EL (cell line): Measurements from ENCODE around the gene SUMO1.
A peak's percentile ranks its signal among the peaks of the same experiment; 100 is the strongest.
"Not testable (repeated sequence)": the region's sequence is repeated elsewhere in the genome, so short reads cannot be mapped to it uniquely, and the experiment has no call there.

ENCODE experiments used
- DNase-seq: peaks from one replicate; pipeline ENCODE4 v3.0.0-alpha.2; 2016

Gene SUMO1

DNA sequence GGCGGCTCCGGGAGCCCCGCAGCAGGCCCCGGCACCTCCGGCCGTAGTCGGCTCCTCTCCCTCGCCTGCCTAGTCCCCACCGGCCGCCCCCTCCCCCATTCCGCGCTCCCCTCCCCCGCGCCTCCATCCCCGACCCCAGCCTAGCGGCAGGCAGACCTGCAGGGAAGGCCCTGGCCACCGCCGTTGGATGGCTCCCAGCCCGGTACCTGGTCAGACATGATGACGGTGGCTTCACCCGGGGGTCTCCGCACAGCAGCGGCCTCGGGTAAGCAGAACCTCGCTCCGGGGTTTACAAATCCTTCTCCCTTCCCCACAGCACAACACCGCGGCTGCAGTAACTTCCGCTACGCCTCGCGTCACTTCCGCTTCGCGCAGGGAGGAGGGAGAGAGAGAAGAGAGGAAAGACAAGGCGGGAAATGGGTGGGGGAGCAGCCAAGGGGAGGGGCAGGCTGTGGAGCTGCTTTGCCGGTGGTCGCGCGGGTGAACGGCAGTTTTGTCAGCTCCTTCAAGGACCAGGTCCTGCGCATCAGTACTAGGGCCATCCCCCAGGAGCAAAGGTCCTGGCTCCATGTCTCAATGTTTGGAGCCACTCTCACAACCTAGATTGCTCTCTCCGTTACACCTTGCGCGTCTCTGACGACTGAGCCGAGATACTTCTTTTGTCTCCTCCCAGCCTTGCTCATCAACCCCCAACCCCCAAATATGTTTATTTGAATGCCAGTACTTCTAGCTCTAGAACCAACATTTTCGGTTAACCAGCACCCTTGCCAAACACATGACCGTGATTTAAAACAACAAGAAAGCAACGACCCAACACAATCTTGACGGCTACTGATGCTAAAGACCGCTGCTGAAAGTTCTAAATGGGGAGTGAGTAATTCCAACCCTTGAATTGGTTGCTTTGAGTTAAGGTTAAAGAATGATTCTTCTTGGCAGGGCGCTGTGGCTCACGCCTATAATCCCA, at the start of gene SUMO1:
Gene SUMO1 (minus strand): TSS at position 364 of the 964 bp plus-strand sequence. CDS start 146 bp downstream, at position 218.
- DNase-seq = peak; percentile 90

DNA sequence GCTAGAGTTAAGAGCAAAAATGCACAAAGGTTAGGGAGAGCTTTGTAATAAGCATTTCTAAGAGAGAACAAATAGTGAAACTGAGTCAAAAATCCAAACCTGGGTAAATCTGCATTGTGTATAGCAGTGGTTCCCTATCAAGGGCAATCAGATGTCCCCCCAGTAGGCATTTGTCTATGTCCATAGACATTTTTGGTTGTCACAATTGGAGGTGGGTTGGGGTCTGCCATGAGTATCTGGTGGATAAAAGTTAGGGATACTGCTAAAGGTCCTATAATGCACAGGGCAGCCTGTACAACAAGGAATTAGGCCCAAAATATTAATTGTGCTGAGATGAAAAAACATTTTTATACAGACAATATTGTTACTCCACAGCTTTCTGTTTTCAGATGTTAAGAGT, 48.2 kb upstream of the SUMO1 start:
- DNase-seq = no peak

DNA sequence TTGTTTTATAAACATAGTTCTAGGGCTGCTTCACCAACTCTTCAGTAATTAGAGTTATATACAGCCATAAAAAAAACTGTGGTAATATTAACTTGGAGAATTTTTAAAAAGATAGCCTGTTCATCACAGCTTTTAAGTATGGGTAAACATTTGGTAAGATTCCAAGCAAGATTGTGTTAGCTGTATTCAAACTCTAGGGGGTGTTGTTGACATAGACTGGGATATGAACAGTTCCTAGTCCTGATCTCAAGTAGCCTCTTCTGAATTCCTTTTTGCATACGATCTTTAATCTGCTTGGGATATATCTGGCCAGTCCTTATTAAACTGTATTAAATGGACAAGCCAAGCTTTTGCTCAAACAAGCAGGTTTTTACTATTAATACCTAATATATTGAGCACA, 40.5 kb upstream of the SUMO1 start:
- peak; percentile 53 for DNase-seq

DNA sequence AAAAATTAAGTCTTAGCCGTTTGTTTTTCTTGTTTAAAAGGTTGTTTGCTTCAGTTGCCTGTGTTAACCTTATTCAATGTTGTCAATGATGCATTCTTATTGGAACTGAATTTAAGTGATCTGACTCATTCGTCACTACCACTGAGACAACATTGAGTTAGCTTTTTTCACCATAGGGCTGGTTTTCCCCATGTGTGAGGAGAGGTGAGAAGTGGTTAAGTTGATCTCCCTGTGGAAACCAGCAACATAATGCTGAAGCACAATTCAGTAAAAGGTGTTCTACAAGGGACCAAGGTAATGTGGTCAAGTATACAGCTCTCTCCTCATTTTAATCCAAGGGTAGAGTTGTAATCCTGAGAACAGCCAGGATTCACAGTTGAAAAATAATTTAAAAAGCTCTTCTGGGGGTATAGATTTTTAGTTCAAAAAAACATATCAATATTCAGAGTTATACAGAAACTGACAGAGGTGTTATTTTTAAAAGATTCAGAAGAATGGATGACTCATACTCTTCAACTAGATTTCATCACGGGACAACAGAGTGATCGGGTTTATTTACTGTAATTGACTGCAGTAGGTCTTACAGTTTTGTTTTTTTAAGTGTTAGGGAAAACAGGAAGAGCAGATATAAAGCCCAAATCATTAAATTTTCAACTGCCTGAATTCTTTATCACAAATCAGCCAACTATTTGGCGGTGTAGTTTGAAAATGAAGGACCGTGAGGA, 39.8 kb upstream of the SUMO1 start:
- DNase-seq = peak; percentile 64

DNA sequence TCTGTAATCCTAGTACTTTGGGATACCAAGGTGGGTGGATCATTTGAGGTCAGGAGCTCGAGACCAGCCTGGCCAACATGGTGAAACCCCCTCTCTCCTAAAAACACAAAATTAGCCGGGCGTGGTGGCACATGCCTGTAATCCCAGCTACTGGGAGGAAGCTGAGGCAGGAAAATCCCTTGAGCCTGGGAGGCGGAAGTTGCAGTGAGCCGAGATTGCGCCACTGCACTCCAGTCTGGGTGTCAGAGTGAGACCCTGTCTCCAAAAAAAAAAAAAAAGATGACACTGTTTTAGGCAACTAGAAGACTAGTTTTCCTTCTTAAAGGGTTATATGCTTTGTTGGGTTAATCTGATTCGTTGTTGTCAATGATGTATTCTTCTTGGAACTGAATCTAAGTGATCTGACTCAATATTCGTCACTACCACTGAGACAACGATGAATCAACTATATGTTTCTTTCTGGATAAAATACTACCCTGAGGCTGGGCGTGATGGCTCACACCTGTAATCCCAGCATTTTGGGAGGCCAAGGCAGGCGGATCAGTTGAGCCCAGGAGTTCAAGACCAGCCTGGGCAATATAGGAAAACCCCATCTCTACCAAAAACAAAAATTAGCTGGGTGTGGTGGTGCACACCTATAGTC, 37.8 kb upstream of the SUMO1 start:
- peak; percentile 75 for DNase-seq

DNA sequence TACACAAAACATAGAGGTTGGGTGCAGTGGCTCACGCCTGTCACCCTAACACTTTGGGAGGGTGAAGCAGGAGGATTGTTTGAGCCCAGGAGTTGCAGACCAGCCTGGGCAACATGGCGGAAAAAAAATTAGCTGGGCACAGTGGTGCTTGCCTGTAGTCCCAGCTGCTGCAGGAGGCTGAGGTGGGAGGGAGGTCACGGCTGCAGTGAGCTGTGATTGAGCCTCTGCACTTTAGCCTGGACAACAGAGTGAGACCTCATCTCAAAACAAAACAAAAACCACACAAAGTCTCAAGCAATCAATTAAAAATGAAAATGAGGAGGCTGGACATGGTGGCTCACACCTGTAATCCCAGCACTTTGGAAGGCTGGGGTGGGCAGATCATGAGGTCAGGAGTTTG, 32.1 kb upstream of the SUMO1 start:
- DNase-seq = no peak

DNA sequence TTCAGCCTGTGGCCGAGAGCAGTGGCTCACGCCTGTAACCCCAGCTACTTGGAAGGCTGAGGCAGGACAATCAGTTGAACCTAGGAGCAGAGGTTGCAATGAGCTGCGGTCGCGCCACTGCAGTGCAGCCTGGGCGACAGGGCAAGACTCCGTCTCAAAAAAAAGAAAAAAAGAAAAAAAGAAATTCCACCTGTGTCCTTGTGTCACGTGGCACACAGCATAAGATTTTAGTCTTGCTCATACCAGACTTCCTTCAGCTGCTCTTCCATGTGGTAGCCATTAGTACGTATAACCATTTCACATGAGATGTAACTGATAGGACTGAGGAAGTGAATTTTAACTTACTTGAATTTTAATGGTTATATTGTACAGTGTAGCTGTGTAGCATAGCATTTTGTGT, 31.2 kb upstream of the SUMO1 start:
- DNase-seq = no peak

DNA sequence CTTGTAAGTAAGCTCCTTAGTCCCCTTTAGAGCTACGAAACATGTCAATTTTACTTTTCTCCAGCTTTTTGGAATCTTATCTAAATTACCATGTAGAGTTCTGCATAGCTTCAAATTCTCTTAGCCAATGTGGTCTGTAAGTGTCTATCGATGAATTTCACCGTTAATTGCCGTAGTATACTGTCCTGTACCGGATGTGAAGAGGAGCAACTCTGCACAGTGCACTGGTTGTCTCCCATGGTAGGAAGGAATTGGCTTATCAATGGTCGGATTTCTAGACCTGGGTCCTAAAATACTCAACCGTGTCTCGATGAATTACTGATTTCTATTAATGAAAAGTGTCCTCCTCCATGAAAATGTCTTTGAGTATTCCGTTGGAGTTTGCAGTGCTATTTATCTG, 29.1 kb upstream of the SUMO1 start:
- peak; percentile 34 for DNase-seq

DNA sequence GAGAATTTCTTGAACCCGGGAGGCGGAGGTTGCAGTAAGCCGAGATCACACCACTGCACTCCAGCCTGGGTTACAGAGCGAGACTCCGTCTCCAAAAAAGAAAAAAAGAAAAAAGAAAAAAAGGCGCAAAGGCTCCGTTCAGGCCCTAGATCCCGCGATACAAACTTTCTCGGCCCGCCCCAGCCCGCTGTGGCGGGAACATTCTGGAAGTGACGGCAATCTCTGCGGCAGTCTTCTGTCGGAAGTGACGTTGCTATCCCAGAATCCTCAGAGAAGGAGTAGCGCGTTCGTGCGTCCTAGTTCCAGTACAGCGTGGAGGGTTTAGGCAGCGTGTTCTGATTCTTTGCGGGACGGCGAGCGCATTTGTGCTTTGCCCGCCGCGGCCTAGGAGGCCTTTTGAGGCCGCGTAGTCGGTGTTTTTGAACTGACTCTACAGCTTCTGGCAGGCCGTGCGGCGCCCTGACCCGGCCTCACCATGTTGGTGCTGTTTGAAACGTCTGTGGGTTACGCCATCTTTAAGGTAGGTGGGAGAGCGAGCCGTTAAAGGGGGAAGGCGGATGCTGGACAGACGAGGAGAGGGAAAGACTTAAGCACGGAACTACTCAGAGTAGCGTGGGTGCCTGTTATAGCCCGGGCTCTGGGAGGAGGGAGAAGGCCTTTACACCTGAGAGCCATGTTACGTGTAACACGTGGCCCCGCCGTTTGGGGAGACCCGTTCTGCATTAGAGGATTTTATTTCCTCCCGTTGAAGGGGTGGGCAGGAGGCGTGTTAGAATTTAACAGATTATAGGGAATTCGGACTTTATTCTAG, 27.3 kb upstream of the SUMO1 start, which contains the start of gene NOP58:
Gene NOP58 (plus strand): TSS at position 297 of the 811 bp plus-strand sequence. CDS start 179 bp downstream, at position 476.
- peak; percentile 95 for DNase-seq

DNA sequence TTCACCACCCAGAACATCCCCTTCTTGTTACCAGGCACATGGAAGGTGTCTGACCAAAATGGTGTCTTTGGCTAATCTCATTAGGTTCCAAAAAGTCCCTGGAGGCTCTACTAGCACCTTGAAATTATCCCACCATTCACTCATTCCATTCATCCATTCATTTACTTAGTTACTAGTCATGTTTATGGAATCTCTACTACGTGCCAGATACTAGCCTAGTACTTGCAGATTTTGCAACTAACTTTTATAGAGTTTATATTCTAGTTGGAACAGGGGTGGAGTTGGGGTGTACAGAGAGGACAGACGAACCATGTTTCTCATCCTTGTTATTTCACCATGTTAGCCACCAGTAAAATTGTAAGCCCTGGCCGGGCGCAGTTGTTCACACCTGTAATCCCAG, 23.1 kb upstream of the SUMO1 start:
- DNase-seq = peak; percentile 53

DNA sequence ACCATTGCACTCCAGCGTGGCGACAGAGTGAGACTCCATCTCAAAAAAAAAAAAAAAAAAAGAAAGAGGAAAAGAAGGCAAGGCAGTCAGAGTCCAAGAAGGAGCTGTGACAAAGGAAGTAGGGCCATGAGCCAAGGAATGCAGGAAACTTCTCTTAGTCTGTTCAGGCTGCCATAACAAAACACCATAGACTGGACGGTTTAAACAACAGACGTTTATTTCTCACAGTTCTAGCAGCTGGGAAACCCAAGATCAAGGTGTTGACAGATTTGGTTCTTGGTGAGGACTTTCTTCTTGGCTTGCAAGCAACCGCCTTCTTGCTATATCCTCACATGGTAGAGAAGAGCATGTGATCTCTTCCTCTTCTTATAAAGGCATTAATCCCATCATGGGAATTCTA, 13.1 kb upstream of the SUMO1 start:
- DNase-seq = no peak

DNA sequence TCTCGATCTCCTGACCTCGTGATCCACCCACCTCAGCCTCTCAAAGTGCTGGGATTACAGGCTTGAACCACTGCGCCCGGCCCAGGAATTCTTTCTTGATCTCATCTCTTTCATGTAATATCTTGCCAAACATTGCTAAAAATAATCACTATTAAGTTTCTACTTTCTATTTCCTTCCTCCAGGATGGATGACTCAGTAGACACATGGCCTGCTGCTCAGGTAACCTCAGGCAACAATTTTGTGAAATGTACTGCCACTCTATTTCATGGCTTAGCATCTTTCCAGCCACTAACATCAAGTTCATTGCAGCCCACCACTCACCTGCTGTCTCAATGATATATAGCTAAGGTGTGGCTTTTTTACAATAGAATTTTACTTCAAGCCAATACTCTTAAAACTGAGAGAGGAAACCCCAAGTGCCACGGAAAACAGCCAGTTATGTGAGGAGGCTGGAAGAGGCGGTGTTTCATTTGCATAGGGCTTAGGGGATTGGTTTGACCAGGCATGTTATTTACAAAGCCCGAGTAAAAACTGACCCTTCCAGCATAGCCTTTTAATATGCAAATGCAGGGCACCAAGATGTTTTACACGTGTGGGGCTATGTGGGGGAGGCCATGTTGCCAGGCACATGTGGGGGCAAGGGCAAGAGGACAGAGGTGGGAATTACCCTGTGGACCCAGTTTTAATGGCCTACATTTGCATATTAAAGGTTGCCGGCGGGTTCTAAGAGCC, 11.3 kb upstream of the SUMO1 start:
- no peak for DNase-seq

DNA sequence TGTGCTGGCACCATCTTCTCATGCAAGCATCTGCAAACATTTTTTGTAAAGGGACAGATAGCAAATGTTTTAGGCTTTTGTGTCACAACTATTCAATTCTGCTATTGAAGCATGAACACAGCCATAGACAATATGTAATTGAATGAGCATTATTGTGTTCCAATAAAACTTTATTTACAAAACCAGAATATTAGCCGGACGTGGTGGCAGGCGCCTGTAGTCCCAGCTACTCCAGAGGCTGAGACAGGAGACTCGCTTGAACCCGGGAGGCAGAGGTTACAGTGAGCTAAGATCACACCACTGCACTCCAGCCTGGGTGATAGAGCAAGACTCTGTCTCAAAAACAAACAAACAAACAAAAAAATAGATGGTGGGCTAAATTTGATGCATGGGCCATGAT, 9.3 kb upstream of the SUMO1 start:
- not testable (repeated sequence) for DNase-seq

DNA sequence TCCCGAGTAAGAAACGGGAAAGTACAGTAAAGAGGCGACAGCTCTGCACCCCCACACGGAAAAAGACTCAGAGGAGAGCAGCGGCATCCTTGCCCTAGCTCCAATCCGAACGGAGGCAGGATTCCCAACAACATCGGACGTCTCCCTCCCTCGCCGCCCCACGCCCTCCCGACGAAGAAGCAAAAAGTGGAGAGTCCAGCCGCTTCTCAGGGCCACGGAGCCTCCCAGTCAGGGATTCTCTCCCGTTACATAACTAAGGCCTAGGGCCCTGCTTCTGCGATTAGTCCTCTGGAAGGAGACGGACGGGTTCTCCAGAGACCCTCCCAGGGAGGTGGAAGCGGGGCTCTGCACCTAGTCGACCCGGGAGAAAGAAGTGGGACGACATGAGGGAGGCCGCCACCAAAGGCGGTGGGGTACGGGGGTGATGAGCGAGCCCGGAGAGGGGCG, 587 bp downstream of the SUMO1 start:
- peak; percentile 63 for DNase-seq

DNA sequence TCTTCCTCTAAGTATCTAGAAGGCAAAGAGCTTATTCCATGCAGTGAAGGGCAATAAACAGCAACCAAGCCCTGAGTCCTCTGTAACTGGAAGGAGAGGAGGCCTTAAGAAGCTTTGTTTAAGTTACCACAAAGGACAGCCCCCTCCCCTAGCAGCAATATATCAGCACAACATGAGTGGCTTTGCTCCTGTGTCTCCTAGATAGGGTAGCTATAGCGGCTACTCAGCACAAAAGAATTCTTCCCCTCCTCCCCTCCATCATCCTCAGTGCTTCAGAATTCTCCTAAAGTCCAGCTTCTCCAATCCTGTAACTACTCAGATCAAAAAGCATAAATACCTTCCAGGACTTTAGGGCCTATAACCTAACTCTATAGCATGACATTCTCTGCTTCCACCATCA, 16.5 kb downstream of the SUMO1 start:
- DNase-seq = peak; percentile 62

DNA sequence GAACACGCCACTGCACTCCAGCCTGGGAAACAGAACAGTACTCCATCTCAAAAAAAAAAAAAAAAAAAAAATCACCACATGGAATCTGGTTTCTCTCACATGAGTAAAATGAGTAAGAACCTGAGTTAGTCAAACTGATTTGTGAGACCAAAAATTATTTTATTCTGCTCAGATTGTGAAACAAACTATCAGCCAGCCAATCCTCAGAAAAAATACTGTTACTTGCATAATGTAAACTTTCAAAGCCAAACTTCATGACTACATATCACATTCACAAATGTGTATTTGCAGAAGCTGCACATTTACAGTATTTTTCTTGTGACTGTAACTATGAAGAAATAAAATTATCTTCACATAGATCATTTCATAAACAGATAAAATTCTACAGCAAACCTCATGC, 23.2 kb downstream of the SUMO1 start:
- DNase-seq = no peak

DNA sequence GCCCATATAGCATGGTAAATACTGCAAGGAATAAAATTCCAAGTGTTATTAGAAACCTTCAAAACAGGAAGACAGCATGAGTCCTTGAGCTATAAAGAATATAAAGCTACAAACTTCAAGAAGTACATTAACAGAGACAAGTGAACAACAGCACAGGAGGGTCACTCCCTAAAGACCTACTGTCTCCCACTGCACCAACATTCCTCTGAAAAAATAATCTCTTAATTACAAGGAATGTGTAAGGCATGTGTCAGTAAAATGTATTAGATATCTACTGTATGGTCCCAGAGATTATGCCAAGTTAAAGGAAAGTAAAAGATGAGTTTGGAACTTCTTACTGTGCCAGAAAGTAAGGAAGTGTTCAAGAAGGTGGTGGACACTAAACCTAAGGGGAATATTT, 29.9 kb downstream of the SUMO1 start:
- no peak for DNase-seq

DNA sequence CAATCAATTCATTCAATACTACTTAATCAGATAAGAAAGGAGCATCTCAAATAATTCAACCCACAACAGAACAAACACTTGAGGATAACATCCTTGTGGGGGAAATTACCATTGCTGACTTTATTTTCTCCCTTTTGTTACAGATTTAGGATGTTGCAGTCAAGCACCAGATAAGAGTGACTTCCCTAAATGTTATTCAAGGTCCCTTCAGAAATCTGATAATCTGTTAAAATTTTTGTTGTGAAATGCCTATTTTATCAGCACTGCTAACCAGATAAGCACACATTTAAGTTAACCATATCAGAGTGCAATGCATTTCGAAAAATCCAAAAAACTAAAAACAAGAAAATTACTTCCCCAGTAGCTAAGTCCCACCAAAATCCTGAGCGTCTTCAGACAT, 33.5 kb downstream of the SUMO1 start:
- no peak for DNase-seq

DNA sequence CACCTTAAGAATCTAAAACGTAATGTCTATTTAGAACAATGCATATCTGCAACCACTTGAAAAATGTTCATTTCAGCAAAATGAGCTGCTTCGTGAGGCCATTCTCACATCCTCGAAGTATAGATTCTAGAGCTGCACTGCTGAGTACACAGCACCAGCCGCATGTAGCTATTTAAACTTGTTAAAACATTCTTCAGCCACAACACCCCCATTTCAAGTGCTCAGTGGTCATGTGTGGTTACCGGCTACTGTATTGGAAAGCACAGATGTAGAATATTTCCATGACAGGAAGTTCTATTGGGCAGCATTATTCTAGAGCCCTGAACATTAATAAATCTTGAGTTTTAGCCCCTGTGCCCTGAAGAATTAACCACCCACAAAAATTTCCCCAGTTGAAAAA, 35.0 kb downstream of the SUMO1 start:
- no peak for DNase-seq

DNA sequence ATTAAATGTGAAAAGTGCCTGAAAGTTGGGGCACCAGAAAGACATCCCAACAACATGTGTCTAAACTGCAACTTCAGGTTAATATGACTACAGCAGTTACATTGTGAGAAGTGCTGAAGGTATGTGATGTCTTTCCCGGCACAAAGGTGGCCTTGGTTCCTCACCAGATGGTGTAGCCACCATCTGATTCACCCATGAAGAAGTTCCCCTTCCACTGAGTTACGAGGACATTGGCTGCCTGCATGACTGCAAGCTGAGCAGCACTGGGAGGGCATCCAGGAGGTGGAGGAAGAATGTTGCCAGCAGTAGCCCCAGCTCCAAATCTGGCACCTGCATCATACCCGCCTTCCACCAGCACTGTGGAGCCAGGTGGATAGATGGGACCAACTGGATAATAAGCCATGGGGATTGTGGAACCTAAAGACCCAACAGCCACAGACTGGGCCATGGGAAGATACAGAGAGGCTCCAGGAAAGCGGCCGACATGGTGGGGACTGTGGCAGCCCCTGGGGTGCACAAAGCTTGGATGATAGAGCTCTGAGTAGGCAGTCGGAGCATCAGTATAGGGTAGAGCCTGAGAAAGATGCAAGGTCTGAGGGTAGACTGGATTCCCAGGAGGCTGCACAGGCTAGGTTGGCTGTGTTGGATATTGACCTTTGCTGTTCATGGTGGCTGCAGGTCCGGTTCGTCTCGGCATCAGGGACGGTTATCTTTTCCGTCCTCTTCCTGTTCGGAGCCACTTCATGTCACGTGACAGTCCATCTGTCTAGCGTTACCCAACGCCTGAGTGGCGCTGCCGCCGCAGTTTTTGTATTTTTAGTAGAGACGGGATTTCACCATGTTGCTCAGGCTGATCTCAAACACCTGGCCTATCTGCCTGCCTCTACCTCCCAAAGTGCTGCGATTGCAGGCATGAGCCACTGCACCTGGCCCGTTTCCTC, 36.9 kb downstream of the SUMO1 start:
- DNase-seq = no peak

DNA sequence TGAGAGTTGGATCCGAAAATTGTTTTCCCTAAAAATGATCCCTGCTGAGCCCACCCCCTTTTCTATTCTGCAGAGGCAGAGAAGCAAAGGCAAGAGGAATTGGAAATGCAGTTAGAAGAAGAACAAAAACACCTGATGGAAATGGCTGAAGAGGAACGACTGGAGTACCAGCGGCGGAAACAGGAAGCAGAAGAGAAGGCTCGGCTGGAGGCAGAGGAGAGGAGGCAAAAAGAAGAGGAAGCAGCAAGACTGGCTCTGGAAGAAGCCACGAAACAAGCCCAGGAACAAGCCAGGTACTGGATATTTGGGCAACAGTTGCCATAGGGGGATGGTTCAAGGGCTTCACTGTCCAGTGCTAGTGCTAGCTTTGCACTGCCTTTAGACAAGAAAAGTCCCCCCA, 41.7 kb downstream of the SUMO1 start:
- DNase-seq = no peak
